ENCODE data around the gene NACA2. TPM values are rescaled to one million over a fixed set of nuclear protein-coding genes. Genes with fewer than 3 reads are reported as not detected.
"Not testable (repeated sequence)": the region's sequence is repeated elsewhere in the genome, so short reads cannot be mapped to it uniquely, and the experiment has no call there.

NACA2 gene
- total and polyA plus RNA-seq, 4 donors, result 0.08 to 0.32 TPM; not detected in 2

- H3K4me1 ChIP-seq (ENCODE audit: control insufficient read depth in 4 of 4, insufficient read depth in 4 of 4, low read length in 3 of 4), result no peaks in the 10 kb centered on the region
- H3K4me3 ChIP-seq (ENCODE audit: low read depth in 1 of 3, low read length in 3 of 3), result no peak overlapping the region
- no peak for DNase-seq (ENCODE audit: low spot score)
- H3K36me3 ChIP-seq (ENCODE audit: control insufficient read depth in 4 of 4, insufficient read depth in 3 of 4, low read depth in 1 of 4, low read length in 3 of 4), result no peaks in the 10 kb centered on the region
- no peak overlapping the region for H3K9ac ChIP-seq (ENCODE audit: low read depth in 1 of 2, low read length in 2 of 2)
- WGBS, result 94% methylated on average over 1 of the region's 1 CpG
- peaks cover 0 to 2% (median 0%) of the 10 kb centered on the region in 4 donors for H3K9me3 ChIP-seq (ENCODE audit: control insufficient read depth in 4 of 4, low read length in 3 of 4)
- H3K27me3 ChIP-seq (ENCODE audit: control insufficient read depth in 4 of 4, insufficient read depth in 4 of 4, low read length in 3 of 4), result no peaks in the 10 kb centered on the region
- TF ChIP-seq FOXA1 (IDR thresholded peaks at IDR 0.05) (no peak), YY1 (IDR thresholded peaks at IDR 0.05) (no peak), CTCF (IDR thresholded peaks at IDR 0.05; ENCODE audit: low read depth, low read length, missing input control) (no peak), MAX (IDR thresholded peaks at IDR 0.05) (no peak), HNF4G (IDR thresholded peaks at IDR 0.05) (no peak), ATF3 (IDR thresholded peaks at IDR 0.05) (no peak), TAF1 (conservative IDR thresholded peaks at IDR 0.05) (no peak), HNF4A (conservative IDR thresholded peaks at IDR 0.05) (no peak), RXRA (IDR thresholded peaks at IDR 0.05) (no peak), ZBTB33 (IDR thresholded peaks at IDR 0.05) (no peak), NR2F2 (IDR thresholded peaks at IDR 0.05) (no peak), EGR1 (IDR thresholded peaks at IDR 0.05; ENCODE audit: low read depth in 2 of 2) (no peak), GABPA (IDR thresholded peaks at IDR 0.05 in 1 of 2, conservative IDR thresholded peaks at IDR 0.05 in 1 of 2) (no peak), RAD21 (IDR thresholded peaks at IDR 0.05) (no peak), SP1 (IDR thresholded peaks at IDR 0.05) (no peak), JUND (IDR thresholded peaks at IDR 0.05) (no peak), FOXA2 (IDR thresholded peaks at IDR 0.05) (no peak)
- no peak overlapping the region for H3K27ac ChIP-seq (ENCODE audit: low read depth in 1 of 2, low read length in 2 of 2)
Observed at GRCh38 chr17:61631800-61632199, 40.8 kb upstream of the NACA2 start.

- DNase-seq (ENCODE audit: low spot score); H3K4me1 ChIP-seq (ENCODE audit: control insufficient read depth in 4 of 4, insufficient read depth in 4 of 4, low read length in 3 of 4); H3K9ac ChIP-seq (ENCODE audit: low read depth in 1 of 2, low read length in 2 of 2): not testable (repeated sequence)
Observed at GRCh38 chr17:61628158-61628557, 37.1 kb upstream of the NACA2 start.

GRCh38 chr17:61627658-61628057 lies 36.6 kb upstream of the NACA2 start:
- Histone ChIP-seq H3K9ac (ENCODE audit: low read depth in 1 of 2, low read length in 2 of 2) (no peak overlapping the region), H3K9me3 (ENCODE audit: control insufficient read depth in 4 of 4, low read length in 3 of 4) (no peaks in the 10 kb centered on the region), H3K27me3 (ENCODE audit: control insufficient read depth in 4 of 4, insufficient read depth in 4 of 4, low read length in 3 of 4) (no peaks in the 10 kb centered on the region), H3K27ac (ENCODE audit: low read depth in 1 of 2, low read length in 2 of 2) (no peak overlapping the region), H3K36me3 (ENCODE audit: control insufficient read depth in 4 of 4, insufficient read depth in 3 of 4, low read depth in 1 of 4, low read length in 3 of 4) (no peaks in the 10 kb centered on the region), H3K4me3 (ENCODE audit: low read depth in 1 of 3, low read length in 3 of 3) (no peak overlapping the region), H3K4me1 (ENCODE audit: control insufficient read depth in 4 of 4, insufficient read depth in 4 of 4, low read length in 3 of 4) (peaks cover 0 to 4% (median 4%) of the 10 kb centered on the region in 4 donors)
- 24% methylated on average over 2 of the region's 2 CpGs for WGBS
- DNase-seq (ENCODE audit: low spot score), result no peak
- TF ChIP-seq MAX (IDR thresholded peaks at IDR 0.05) (no peak), FOXA1 (IDR thresholded peaks at IDR 0.05) (no peak), HNF4A (conservative IDR thresholded peaks at IDR 0.05) (no peak), EGR1 (IDR thresholded peaks at IDR 0.05; ENCODE audit: low read depth in 2 of 2) (no peak), YY1 (IDR thresholded peaks at IDR 0.05) (no peak), TAF1 (conservative IDR thresholded peaks at IDR 0.05) (no peak), GABPA (IDR thresholded peaks at IDR 0.05 in 1 of 2, conservative IDR thresholded peaks at IDR 0.05 in 1 of 2) (no peak), RXRA (IDR thresholded peaks at IDR 0.05) (no peak), CTCF (IDR thresholded peaks at IDR 0.05; ENCODE audit: low read depth, low read length, missing input control) (no peak), REST (IDR thresholded peaks at IDR 0.05) (no peak), HNF4G (IDR thresholded peaks at IDR 0.05) (no peak)

More at GRCh38 chr17:61628158-61628557, 37.1 kb upstream of the NACA2 start:
- H3K4me3 ChIP-seq (ENCODE audit: low read depth in 1 of 3, low read length in 3 of 3); H3K9me3 ChIP-seq (ENCODE audit: control insufficient read depth in 4 of 4, low read length in 3 of 4); H3K27ac ChIP-seq (ENCODE audit: low read depth in 1 of 2, low read length in 2 of 2); H3K27me3 ChIP-seq (ENCODE audit: control insufficient read depth in 4 of 4, insufficient read depth in 4 of 4, low read length in 3 of 4); H3K36me3 ChIP-seq (ENCODE audit: control insufficient read depth in 4 of 4, insufficient read depth in 3 of 4, low read depth in 1 of 4, low read length in 3 of 4): not testable (repeated sequence)
- 85% methylated on average over 4 of the region's 4 CpGs for WGBS
